HK-2 (cell line): Measurements from ENCODE around the gene KBTBD12.
"Not testable (repeated sequence)": the region's sequence is repeated elsewhere in the genome, so short reads cannot be mapped to it uniquely, and the experiment has no call there.

Experiments used
- DNase-seq: peaks from one replicate; pipeline ENCODE4 v3.0.0-alpha.2; 2018; ENCODE audit not compliant: unreplicated experiment

The KBTBD12 gene

GRCh38 chr3:127903611-127904375 lies 11.2 kb upstream of the KBTBD12 start:
- no peak for DNase-seq

- DNase-seq = no peak
These were observed 9.5 kb upstream of the KBTBD12 start for GRCh38 chr3:127905556-127905955.

GRCh38 chr3:127906653-127907052 lies 8.4 kb upstream of the KBTBD12 start:
- DNase-seq = not testable (repeated sequence)

GRCh38 chr3:127908202-127908601 lies 6.8 kb upstream of the KBTBD12 start:
- no peak for DNase-seq

GRCh38 chr3:127908951-127909350 lies 6.1 kb upstream of the KBTBD12 start:
- no peak for DNase-seq

GRCh38 chr3:127909646-127910045 lies 5.4 kb upstream of the KBTBD12 start:
- DNase-seq = no peak

GRCh38 chr3:127911421-127911931 lies 3.6 kb upstream of the KBTBD12 start:
- DNase-seq = no peak

- not testable (repeated sequence) for DNase-seq
These were observed 1.2 kb upstream of the KBTBD12 start for GRCh38 chr3:127913841-127914240.

GRCh38 chr3:127914584-127914983 lies 448 bp upstream of the KBTBD12 start:
- DNase-seq = no peak

GRCh38 chr3:127915937-127916493 lies 983 bp downstream of the KBTBD12 start:
- no peak for DNase-seq

- no peak for DNase-seq
These were observed 5.7 kb downstream of the KBTBD12 start for GRCh38 chr3:127920738-127921137.

GRCh38 chr3:127923611-127924010 lies 8.6 kb downstream of the KBTBD12 start:
- no peak for DNase-seq

GRCh38 chr3:127925384-127925783 lies 10.4 kb downstream of the KBTBD12 start:
- no peak for DNase-seq

GRCh38 chr3:127927829-127928604 lies 13.0 kb downstream of the KBTBD12 start:
- no peak for DNase-seq

GRCh38 chr3:127929818-127930413 lies 14.9 kb downstream of the KBTBD12 start:
- no peak for DNase-seq

- no peak for DNase-seq
These were observed 18.4 kb downstream of the KBTBD12 start for GRCh38 chr3:127933396-127933795.

- DNase-seq = no peak
These were observed 23.8 kb downstream of the KBTBD12 start for GRCh38 chr3:127938800-127939199.

GRCh38 chr3:127940116-127940515 lies 25.1 kb downstream of the KBTBD12 start:
- no peak for DNase-seq

GRCh38 chr3:127942613-127943012 lies 27.6 kb downstream of the KBTBD12 start:
- no peak for DNase-seq

GRCh38 chr3:127948211-127948610 lies 33.2 kb downstream of the KBTBD12 start:
- DNase-seq = no peak

- DNase-seq = no peak
These were observed 34.5 kb downstream of the KBTBD12 start for GRCh38 chr3:127949446-127950055.

GRCh38 chr3:127951276-127951675 lies 36.2 kb downstream of the KBTBD12 start:
- DNase-seq = peak; percentile 8
